Measurements from ENCODE around the gene SIRT5. TPM values are rescaled to one million over a fixed set of nuclear protein-coding genes. Genes with fewer than 3 reads are reported as not detected.

SIRT5 gene
- total and polyA plus RNA-seq, 4 donors: 12.4 to 17.3 (median 14.4) TPM

DNA sequence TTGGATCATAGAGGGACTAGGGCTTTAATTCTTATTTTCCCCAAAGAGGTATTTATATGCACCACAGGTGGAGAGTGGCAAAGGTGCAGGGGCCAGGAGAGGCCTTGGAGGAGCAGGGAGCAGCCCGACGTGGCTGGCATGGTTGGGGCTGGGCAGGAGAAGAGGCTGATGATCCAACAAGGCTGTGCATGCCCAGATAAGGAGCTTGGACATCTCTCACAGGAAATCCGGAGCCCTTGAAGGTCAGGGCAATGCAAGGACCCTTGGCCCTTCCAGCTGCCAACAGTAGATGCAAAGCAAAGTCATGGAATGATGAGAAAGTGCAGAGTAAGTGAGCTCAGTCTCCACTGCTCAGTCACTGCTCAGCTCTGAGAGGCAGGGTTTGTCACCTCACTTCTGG, 39.9 kb upstream of the SIRT5 start:
- H3K27me3 ChIP-seq (ENCODE audit: control insufficient read depth, insufficient read depth, low read length): no peaks in the 10 kb centered on the region
- H3K4me3 ChIP-seq (ENCODE audit: low read depth, low read length): no peak overlapping the region
- no peak overlapping the region for H3K27ac ChIP-seq (ENCODE audit: low read depth, low read length)
- DNase-seq (ENCODE audit: low read depth in 4 of 6, low spot score in 6 of 6): no peak
- 79% methylated on average over 3 of the region's 3 CpGs for WGBS (ENCODE audit: insufficient coverage)
- no peaks in the 10 kb centered on the region for H3K4me1 ChIP-seq (ENCODE audit: control insufficient read depth, insufficient read depth, low read length)
- H3K36me3 ChIP-seq (ENCODE audit: control insufficient read depth, insufficient read depth, low read length): no peaks in the 10 kb centered on the region
- no peaks in the 10 kb centered on the region for H3K9me3 ChIP-seq (ENCODE audit: control insufficient read depth, insufficient read depth, low read length)

DNA sequence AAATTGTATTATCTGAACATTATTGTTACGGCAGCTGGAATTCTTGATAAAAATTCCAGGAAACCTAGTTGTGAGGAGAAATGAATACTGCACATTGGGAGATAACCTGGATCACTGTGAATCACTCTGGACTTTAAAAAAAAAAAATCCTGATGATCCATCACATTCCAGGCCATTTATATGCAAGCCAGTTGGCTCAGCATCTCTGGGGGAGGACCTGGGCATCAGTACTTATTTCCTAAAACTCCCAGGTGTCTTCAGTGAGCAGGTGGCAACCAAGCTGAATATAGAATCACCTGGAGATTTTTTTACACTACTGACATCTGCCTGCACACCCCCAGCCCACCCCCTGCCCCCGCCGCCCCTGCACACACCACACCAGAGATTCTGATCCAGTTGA, 39.1 kb upstream of the SIRT5 start:
- no CpG with 5 or more reads among the region's 3 CpGs for WGBS (ENCODE audit: insufficient coverage)

DNA sequence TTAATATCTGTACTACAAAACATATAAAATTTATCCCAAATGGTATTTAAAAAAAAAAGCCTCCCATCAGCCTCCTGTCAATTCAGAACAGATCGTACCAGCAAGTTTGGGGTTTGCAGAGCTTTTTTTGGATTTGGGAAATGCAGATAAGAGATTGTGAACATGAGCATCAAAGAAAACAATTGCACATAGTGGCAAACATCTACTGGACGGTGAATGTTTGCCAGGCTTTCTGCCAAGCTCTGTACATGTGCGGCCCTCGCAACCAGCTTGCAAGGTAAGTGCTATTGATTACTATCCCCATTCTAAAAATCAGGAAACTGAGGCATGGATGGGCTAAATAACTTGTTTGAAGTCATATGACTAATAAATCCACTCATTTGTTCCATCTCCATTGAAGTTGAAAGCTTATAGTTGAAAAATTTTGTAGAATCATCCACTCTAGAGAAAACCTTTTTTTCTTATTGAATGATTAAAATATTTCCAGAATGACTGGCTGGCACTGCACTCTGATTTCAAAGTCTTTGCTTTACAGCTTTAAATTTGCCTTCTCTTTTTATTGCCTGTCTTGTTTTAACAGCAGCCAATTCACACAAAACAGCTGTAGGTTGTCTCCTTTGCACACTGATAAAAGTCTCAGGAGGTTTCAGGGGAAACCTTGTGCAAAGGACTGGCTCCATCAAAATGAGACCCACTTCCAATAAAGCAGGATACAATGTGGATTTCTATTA, 37.4 kb upstream of the SIRT5 start:
- 60% methylated on average over 1 of the region's 4 CpGs for WGBS (ENCODE audit: insufficient coverage)
- Histone ChIP-seq H3K4me3 (ENCODE audit: low read depth, low read length) (no peak overlapping the region), H3K36me3 (ENCODE audit: control insufficient read depth, insufficient read depth, low read length) (no peaks in the 10 kb centered on the region), H3K27ac (ENCODE audit: low read depth, low read length) (no peak overlapping the region), H3K27me3 (ENCODE audit: control insufficient read depth, insufficient read depth, low read length) (no peaks in the 10 kb centered on the region), H3K4me1 (ENCODE audit: control insufficient read depth, insufficient read depth, low read length) (no peaks in the 10 kb centered on the region), H3K9me3 (ENCODE audit: control insufficient read depth, insufficient read depth, low read length) (no peaks in the 10 kb centered on the region)
- peak in 1 of 6 donors; percentile 34 for DNase-seq (ENCODE audit: low read depth in 4 of 6, low spot score in 6 of 6)

More for the DNA sequence above, 39.1 kb upstream of the SIRT5 start:
- Histone ChIP-seq H3K27me3 (ENCODE audit: control insufficient read depth, insufficient read depth, low read length) (no peaks in the 10 kb centered on the region), H3K9me3 (ENCODE audit: control insufficient read depth, insufficient read depth, low read length) (no peaks in the 10 kb centered on the region), H3K4me3 (ENCODE audit: low read depth, low read length) (no peak overlapping the region), H3K4me1 (ENCODE audit: control insufficient read depth, insufficient read depth, low read length) (no peaks in the 10 kb centered on the region), H3K36me3 (ENCODE audit: control insufficient read depth, insufficient read depth, low read length) (no peaks in the 10 kb centered on the region), H3K27ac (ENCODE audit: low read depth, low read length) (no peak overlapping the region)
- no peak for DNase-seq (ENCODE audit: low read depth in 4 of 6, low spot score in 6 of 6)

DNA sequence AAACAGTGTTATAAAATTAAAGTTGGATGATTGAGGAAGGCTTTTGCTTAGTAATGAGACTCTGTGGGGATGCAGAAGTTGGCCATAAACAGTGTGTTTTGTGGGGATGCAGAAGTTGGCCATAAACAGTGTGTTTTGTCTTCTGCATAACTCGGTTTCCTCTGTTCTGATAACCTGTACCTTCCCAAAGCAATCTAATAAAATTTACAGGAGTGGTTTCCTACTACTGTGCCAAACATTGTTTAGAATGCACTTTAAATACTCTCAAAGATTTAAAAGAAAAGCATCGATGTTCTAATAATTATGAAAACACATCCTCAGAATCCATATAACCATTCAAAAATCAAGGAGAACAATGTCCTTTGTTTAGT, 36.9 kb upstream of the SIRT5 start:
- H3K4me3 ChIP-seq (ENCODE audit: low read depth, low read length): no peak overlapping the region
- H3K36me3 ChIP-seq (ENCODE audit: control insufficient read depth, insufficient read depth, low read length): no peaks in the 10 kb centered on the region
- H3K27ac ChIP-seq (ENCODE audit: low read depth, low read length): no peak overlapping the region
- WGBS (ENCODE audit: insufficient coverage): no CpG with 5 or more reads among the region's 2 CpGs
- H3K4me1 ChIP-seq (ENCODE audit: control insufficient read depth, insufficient read depth, low read length): no peaks in the 10 kb centered on the region
- H3K27me3 ChIP-seq (ENCODE audit: control insufficient read depth, insufficient read depth, low read length): no peaks in the 10 kb centered on the region
- no peak for DNase-seq (ENCODE audit: low read depth in 4 of 6, low spot score in 6 of 6)
- H3K9me3 ChIP-seq (ENCODE audit: control insufficient read depth, insufficient read depth, low read length): no peaks in the 10 kb centered on the region

DNA sequence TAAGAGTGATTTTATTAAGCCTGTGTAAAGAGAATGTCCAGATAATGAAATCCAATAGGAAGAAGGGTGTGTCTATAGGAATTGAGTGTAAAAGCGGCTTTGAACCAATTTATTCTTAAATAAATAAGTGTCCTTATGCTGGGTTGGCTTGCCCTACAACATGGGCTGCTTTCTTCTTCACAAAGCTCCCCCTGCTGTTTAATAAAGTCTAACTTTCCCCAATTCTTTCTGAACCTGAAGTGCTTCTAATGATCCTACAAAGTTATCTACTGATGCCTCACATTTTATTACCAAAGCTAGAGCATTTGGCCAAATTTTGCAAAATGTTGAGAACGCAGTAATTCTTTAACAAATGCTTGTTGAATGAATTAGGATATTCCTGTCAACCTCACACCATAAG, 36.3 kb upstream of the SIRT5 start:
- no peaks in the 10 kb centered on the region for H3K27me3 ChIP-seq (ENCODE audit: control insufficient read depth, insufficient read depth, low read length)
- no peak overlapping the region for H3K27ac ChIP-seq (ENCODE audit: low read depth, low read length)
- peak in 4 of 6 donors; percentile 22 to 79 (median 44) for DNase-seq (ENCODE audit: low read depth in 4 of 6, low spot score in 6 of 6)
- H3K9me3 ChIP-seq (ENCODE audit: control insufficient read depth, insufficient read depth, low read length): no peaks in the 10 kb centered on the region
- no peak overlapping the region for H3K4me3 ChIP-seq (ENCODE audit: low read depth, low read length)
- no peaks in the 10 kb centered on the region for H3K36me3 ChIP-seq (ENCODE audit: control insufficient read depth, insufficient read depth, low read length)
- no peaks in the 10 kb centered on the region for H3K4me1 ChIP-seq (ENCODE audit: control insufficient read depth, insufficient read depth, low read length)
- WGBS (ENCODE audit: insufficient coverage): no CpG with 5 or more reads among the region's 2 CpGs

DNA sequence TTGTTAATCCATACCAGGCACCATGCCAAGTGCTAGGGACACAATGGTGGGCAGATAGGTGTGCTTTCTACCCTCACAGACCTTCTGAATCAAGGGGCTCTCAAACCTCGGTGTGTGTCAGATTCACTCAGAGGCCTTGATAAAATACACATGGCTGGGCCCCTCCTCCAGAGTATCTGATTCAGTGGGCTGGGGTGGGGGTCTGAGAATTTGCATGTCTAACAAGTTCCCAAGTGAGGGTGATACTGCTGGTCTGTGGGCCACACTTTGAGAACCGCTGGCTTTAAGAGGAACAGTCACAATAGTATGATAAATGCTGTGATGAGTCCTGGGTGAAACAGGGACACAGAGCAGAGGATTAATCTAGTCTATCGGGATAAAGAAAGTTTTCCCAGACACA, 35.8 kb upstream of the SIRT5 start:
- no peak overlapping the region for H3K4me3 ChIP-seq (ENCODE audit: low read depth, low read length)
- no peak for DNase-seq (ENCODE audit: low read depth in 4 of 6, low spot score in 6 of 6)
- no peaks in the 10 kb centered on the region for H3K4me1 ChIP-seq (ENCODE audit: control insufficient read depth, insufficient read depth, low read length)
- no peaks in the 10 kb centered on the region for H3K27me3 ChIP-seq (ENCODE audit: control insufficient read depth, insufficient read depth, low read length)
- no peaks in the 10 kb centered on the region for H3K9me3 ChIP-seq (ENCODE audit: control insufficient read depth, insufficient read depth, low read length)
- WGBS (ENCODE audit: insufficient coverage): 100% methylated on average over 2 of the region's 3 CpGs
- no peak overlapping the region for H3K27ac ChIP-seq (ENCODE audit: low read depth, low read length)
- H3K36me3 ChIP-seq (ENCODE audit: control insufficient read depth, insufficient read depth, low read length): no peaks in the 10 kb centered on the region

DNA sequence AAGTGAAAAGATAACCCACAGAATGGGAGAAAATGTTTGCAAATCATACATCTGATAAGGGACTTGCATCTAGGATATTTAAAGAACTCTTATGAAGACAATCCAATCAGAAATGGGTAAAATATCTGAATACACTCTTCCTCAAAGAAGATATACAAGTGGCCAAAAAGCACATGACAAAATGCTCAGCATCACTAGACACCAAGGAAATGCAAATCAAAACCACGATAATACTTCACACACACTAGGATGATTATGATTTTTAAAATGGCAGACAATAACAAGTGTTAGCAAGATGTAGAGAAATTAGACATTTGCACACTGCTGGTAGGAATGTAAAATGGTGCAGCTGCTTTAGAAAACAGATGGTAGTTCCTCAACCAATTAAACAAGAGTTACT, 34.8 kb upstream of the SIRT5 start:
- Histone ChIP-seq H3K4me3 (ENCODE audit: low read depth, low read length) (no peak overlapping the region), H3K4me1 (ENCODE audit: control insufficient read depth, insufficient read depth, low read length) (no peaks in the 10 kb centered on the region), H3K27me3 (ENCODE audit: control insufficient read depth, insufficient read depth, low read length) (no peaks in the 10 kb centered on the region), H3K27ac (ENCODE audit: low read depth, low read length) (no peak overlapping the region), H3K9me3 (ENCODE audit: control insufficient read depth, insufficient read depth, low read length) (no peaks in the 10 kb centered on the region), H3K36me3 (ENCODE audit: control insufficient read depth, insufficient read depth, low read length) (no peaks in the 10 kb centered on the region)
- no peak for DNase-seq (ENCODE audit: low read depth in 4 of 6, low spot score in 6 of 6)
- WGBS (ENCODE audit: insufficient coverage): no CpG with 5 or more reads among the region's 1 CpG

DNA sequence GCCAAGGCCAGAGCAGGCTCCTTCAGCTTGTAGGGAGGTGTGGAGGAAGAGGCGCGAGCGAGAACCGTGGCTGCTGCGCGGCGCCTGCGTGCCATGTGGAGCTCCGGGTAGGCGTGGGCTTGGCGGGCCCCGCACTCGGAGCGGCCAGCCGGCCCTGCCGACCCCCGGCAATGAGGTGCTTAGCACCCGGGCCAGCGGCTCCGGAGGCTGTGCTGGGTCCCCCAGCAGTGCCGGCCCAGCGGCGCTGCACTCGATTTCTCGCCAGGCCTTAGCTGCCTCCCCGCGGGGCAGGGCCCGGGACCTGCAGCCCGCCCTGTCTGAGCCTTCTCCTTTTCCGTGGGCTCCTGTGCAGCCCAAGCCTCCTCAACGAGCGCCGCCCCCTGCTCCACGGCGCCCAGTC, 32.9 kb upstream of the SIRT5 start:
- Histone ChIP-seq H3K27ac (ENCODE audit: low read depth, low read length) (no peak overlapping the region), H3K4me3 (ENCODE audit: low read depth, low read length) (no peak overlapping the region), H3K36me3 (ENCODE audit: control insufficient read depth, insufficient read depth, low read length) (no peaks in the 10 kb centered on the region), H3K27me3 (ENCODE audit: control insufficient read depth, insufficient read depth, low read length) (no peaks in the 10 kb centered on the region), H3K9me3 (ENCODE audit: control insufficient read depth, insufficient read depth, low read length) (no peaks in the 10 kb centered on the region), H3K4me1 (ENCODE audit: control insufficient read depth, insufficient read depth, low read length) (no peaks in the 10 kb centered on the region)
- WGBS (ENCODE audit: insufficient coverage): 96% methylated on average over 35 of the region's 35 CpGs
- no peak for DNase-seq (ENCODE audit: low read depth in 4 of 6, low spot score in 6 of 6)

DNA sequence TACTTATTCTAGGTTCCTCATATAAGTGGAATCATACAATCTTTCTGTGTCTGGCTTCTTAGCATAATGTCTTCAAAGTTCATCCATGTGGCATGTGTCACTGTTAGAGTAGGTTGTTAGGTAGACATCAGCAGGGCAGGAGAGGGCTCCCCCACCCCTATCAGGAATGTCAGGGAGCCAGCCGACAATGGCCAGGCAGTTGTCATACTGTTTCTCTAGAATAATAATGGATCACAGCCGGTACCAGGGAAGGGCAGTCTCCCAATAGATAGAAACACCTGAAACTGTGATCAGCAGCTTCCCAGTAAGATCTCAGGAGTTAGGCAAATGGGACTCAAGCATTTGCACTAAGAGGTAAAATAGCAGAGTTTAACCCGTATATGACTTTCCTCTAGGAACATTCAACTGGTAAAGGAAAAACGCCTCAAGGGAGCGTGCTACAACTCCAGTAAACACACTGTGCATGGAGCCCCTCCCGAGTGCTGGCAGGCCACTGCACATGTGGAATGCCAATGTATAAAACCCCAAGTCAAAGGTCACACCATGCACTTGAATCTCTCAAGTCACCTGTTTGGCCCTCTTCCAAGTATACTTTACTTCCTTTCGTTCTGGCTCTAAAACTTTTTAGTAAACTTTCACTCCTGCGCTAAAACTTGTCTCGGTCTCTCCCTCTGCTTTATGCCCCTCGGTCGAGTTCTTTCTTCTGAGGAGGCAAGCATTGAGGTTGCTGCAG, 29.8 kb upstream of the SIRT5 start:
- H3K36me3 ChIP-seq (ENCODE audit: control insufficient read depth, insufficient read depth, low read length): no peaks in the 10 kb centered on the region
- WGBS (ENCODE audit: insufficient coverage): 87% methylated on average over 7 of the region's 11 CpGs
- no peaks in the 10 kb centered on the region for H3K27me3 ChIP-seq (ENCODE audit: control insufficient read depth, insufficient read depth, low read length)
- H3K9me3 ChIP-seq (ENCODE audit: control insufficient read depth, insufficient read depth, low read length): no peaks in the 10 kb centered on the region
- H3K4me3 ChIP-seq (ENCODE audit: low read depth, low read length): no peak overlapping the region
- no peaks in the 10 kb centered on the region for H3K4me1 ChIP-seq (ENCODE audit: control insufficient read depth, insufficient read depth, low read length)
- no peak for DNase-seq (ENCODE audit: low read depth in 4 of 6, low spot score in 6 of 6)
- no peak overlapping the region for H3K27ac ChIP-seq (ENCODE audit: low read depth, low read length)

DNA sequence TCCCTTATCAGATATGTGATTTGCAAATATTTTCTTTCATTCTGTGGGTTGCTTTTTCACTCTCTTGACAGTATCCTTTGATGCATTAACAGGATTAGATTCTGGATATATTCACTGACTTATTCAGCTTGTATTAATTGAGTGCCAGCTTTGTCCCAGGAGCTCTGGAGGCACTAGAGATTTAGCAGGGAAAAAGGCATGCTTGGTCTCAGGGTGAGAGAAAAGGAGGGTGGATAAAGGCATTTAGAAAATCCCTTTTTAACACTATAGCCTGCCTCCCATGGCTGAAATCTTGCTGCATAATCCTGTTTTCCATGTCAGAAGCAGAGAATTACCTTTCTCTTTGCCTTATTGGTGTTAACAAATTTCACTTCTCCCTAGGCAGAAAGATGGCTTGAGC, 28.5 kb upstream of the SIRT5 start:
- no peaks in the 10 kb centered on the region for H3K4me1 ChIP-seq (ENCODE audit: control insufficient read depth, insufficient read depth, low read length)
- H3K27me3 ChIP-seq (ENCODE audit: control insufficient read depth, insufficient read depth, low read length): no peaks in the 10 kb centered on the region
- H3K4me3 ChIP-seq (ENCODE audit: low read depth, low read length): no peak overlapping the region
- H3K27ac ChIP-seq (ENCODE audit: low read depth, low read length): no peak overlapping the region
- no peaks in the 10 kb centered on the region for H3K9me3 ChIP-seq (ENCODE audit: control insufficient read depth, insufficient read depth, low read length)
- H3K36me3 ChIP-seq (ENCODE audit: control insufficient read depth, insufficient read depth, low read length): no peaks in the 10 kb centered on the region
- DNase-seq (ENCODE audit: low read depth in 4 of 6, low spot score in 6 of 6): no peak
